ENCODE results near the gene PLLP. TPM values are rescaled to one million over a fixed set of nuclear protein-coding genes. Genes with fewer than 3 reads are reported as not detected.

Gene PLLP
- total and polyA plus RNA-seq, 10 of the 15 experiments (the other 5 are each of a cell fraction or from before 2014, with no cell fraction given) = 0.21 to 5.8 (median 0.67) TPM

- TF ChIP-seq STAT1 (conservative IDR thresholded peaks at IDR 0.05) (no peak), MYC (IDR thresholded peaks at IDR 0.05; ENCODE audit: insufficient read depth, insufficient read length, insufficient replicate concordance, low read length, severe bottlenecking) (no peak), PRDM15 (CRISPR knock-in tag; IDR thresholded peaks at IDR 0.05) (no peak), SP1 (IDR thresholded peaks at IDR 0.05; ENCODE audit: low read depth, low read length) (no peak), HSF1 (IDR thresholded peaks at IDR 0.05; ENCODE audit: low read depth, low read length) (no peak), ELK1 (IDR thresholded peaks at IDR 0.05; ENCODE audit: low read depth, low read length) (no peak), ZZZ3 (IDR thresholded peaks at IDR 0.05; ENCODE audit: control insufficient read depth, insufficient read length, low read depth) (no peak), CTCF (IDR thresholded peaks at IDR 0.05 in 2 of 3, conservative IDR thresholded peaks at IDR 0.05 in 1 of 3; ENCODE audit: control insufficient read depth in 2 of 3, extremely low read depth in 1 of 3, insufficient read depth in 1 of 3, low read depth in 3 of 3, low read length in 3 of 3) (no peak), FOXK2 (IDR thresholded peaks at IDR 0.05) (no peak), HDAC6 (IDR thresholded peaks at IDR 0.05; ENCODE audit: unreplicated experiment) (no peak), SMC3 (IDR thresholded peaks at IDR 0.05; ENCODE audit: borderline replicate concordance, low read length) (no peak), SMAD1 (IDR thresholded peaks at IDR 0.05; ENCODE audit: low read depth, partially characterized antibody) (no peak)
- in situ Hi-C loops (cut with MboI) (no loop called here), intact Hi-C loops (cut with micrococcal nuclease; ENCODE audit: unreplicated experiment) (loop anchor here (2.0 kb wide), 1 partner anchor 111 kb away; the partner anchor contains the start of genes PSME3IP1 and RSPRY1)
- DNase-seq (ENCODE audit: low read depth, low spot score) (no peak), ATAC-seq (peak; percentile 13), FAIRE-seq (peak; percentile 35)
- Histone ChIP-seq H3K27ac (ENCODE audit: control insufficient read depth, insufficient read depth) (no peak overlapping the region), H3K9me3 (replicated peaks; ENCODE audit: control insufficient read depth, insufficient read depth, low read length) (no peaks in the 10 kb centered on the region), H2AFZ (ENCODE audit: control insufficient read depth, low read depth, low read length) (peak overlapping the region; percentile 75), H3K4me3 (no peak overlapping the region), H3K27me3 (replicated peaks in 1 of 2; ENCODE audit: control insufficient read depth in 2 of 2, insufficient read depth in 2 of 2, low read length in 1 of 2) (no peaks in the 10 kb centered on the region), H3K79me2 (ENCODE audit: control insufficient read depth, insufficient read depth, low read length) (no peaks in the 10 kb centered on the region), H3K9ac (ENCODE audit: control insufficient read depth, insufficient read depth, low read length) (no peak overlapping the region; the same call in 1 of the 2 replicates), H4K20me1 (ENCODE audit: control insufficient read depth, insufficient read depth) (no peaks in the 10 kb centered on the region), H3K4me2 (ENCODE audit: control insufficient read depth, insufficient read depth) (peak overlapping the region; percentile 57), H3K4me1 (ENCODE audit: control insufficient read depth, insufficient read depth, low read length) (peaks cover 19% of the 10 kb centered on the region), H3K36me3 (ENCODE audit: control insufficient read depth in 2 of 2, insufficient read depth in 2 of 2, low read length in 1 of 2) (no peaks in the 10 kb centered on the region)
- ChIA-PET SMC1A (ENCODE audit: uncharacterized antibody, unreplicated experiment) (interaction anchor here (0.8 to 4.8 kb wide), 6 partner anchors 8 to 230 kb away, joined by 3 to 39 read pairs (median 4); partner anchors contain the start of gene ARL2BP), RAD21 (ENCODE audit: unreplicated experiment) (interaction anchor here (0.9 to 9.2 kb wide), 7 partner anchors 9 to 240 kb away, joined by 3 to 293 read pairs (median 5); partner anchors contain the start of genes ARL2BP, CIAPIN1, COQ9 and PSME3IP1), POLR2A (interaction anchor here (0.6 to 1.2 kb wide), 4 partner anchors 18 to 112 kb away, joined by 3 to 4 read pairs (median 4); partner anchors contain the start of genes ARL2BP, PSME3IP1 and RSPRY1), CTCF (interaction anchor here (0.7 to 15.8 kb wide), 4 partner anchors 9 to 225 kb away, joined by 3 to 632 read pairs (median 4); no protein-coding TSS in a partner anchor)
- 30% methylated on average over 13 of the region's 13 CpGs for WGBS (ENCODE audit: insufficient coverage, insufficient replicate concordance, low lambda C conversion rate, missing lambda C conversion rate)
- no TSS peak for BruUV-seq (replicated peaks)
These were observed 13.4 kb upstream of the PLLP start for GRCh38 chr16:57297856-57298255.
